Gastrocnemius medialis (tissue), 4 donors: Measurements from ENCODE around the gene ARNT2. TPM values are rescaled to one million over a fixed set of nuclear protein-coding genes. Genes with fewer than 3 reads are reported as not detected.

ENCODE experiments used
- ATAC-seq, 2 donors: fragments of 150-250 bp; one replicate each; pipeline ENCODE4 v1.9.1; 2016
- DNase-seq, 2 donors: peaks; one replicate each; pipeline ENCODE4 v3.0.0-alpha.2; 2019
- H3K27ac ChIP-seq, 4 donors: fragments of 200-600 bp; sonication (generic); 1 replicate in 1 of 4; 2 replicates in 3 of 4; pipeline ENCODE4 v1.5.1; 2016 to 2018; ENCODE audit warnings: mild to moderate bottlenecking in 2 of 4, moderate library complexity in 1 of 4
- H3K27me3 ChIP-seq, 3 donors: fragments of 200-600 bp; sonication (generic) in 2 of 3; 1 replicate in 1 of 3; 2 replicates in 2 of 3; pipeline versions ENCODE4 v1.5.1 to v1.6.0; 2016 to 2019; ENCODE audit warnings: mild to moderate bottlenecking in 1 of 3, moderate library complexity in 1 of 3
- H3K36me3 ChIP-seq, 2 donors: fragments of 200-600 bp; sonication (generic) in 1 of 2; one replicate each; pipeline ENCODE4 v1.5.1; 2017 to 2018
- H3K4me1 ChIP-seq, 2 donors: fragments of 200-600 bp; sonication (generic) in 1 of 2; one replicate each; pipeline ENCODE4 v1.5.1; 2016 to 2017; ENCODE audit warnings: mild to moderate bottlenecking in 2 of 2
- H3K4me3 ChIP-seq, 4 donors: fragments of 200-600 bp; sonication (generic) in 3 of 4; 1 replicate in 1 of 4; 2 replicates in 3 of 4; pipeline ENCODE4 v1.5.1; 2016 to 2019; ENCODE audit warnings: mild to moderate bottlenecking in 2 of 4
- H3K9me3 ChIP-seq, 3 donors: fragments of 200-600 bp; sonication (generic) in 2 of 3; 1 replicate in 1 of 3; 2 replicates in 2 of 3; pipeline ENCODE4 v1.5.1; 2016 to 2019
- CTCF ChIP-seq, 5 experiments: fragments of 450-650 bp in 3 of 5; fragments of 200-600 bp in 2 of 5; sonication (generic) in 2 of 5; IDR thresholded peaks in 4 of 5; conservative IDR thresholded peaks in 1 of 5; 1 replicate in 4 of 5; 2 replicates in 1 of 5; pipeline ENCODE4 v1.5.1; 2016 to 2019; ENCODE audit warnings: antibody characterized with exemption in 5 of 5, mild to moderate bottlenecking in 3 of 5, moderate library complexity in 3 of 5
- POLR2A ChIP-seq, 2 donors: fragments of 450-650 bp; IDR thresholded peaks; one replicate each; pipeline ENCODE4 v1.6.1; 2017; ENCODE audit warnings: antibody characterized with exemption in 2 of 2, mild to moderate bottlenecking in 2 of 2, moderate library complexity in 2 of 2
- in situ Hi-C, 4 donors: fragments of 200-750 bp; cut with MboI; loops; one replicate each; pipeline versions ENCODE4 v1.15.0 to v1.8.0; 2017; ENCODE audit warnings: low sequenced_read_pairs in 4 of 4
- intact Hi-C: fragments of 100-400 bp; cut with DNase I; formaldehyde crosslinking; loops from one replicate; pipeline ENCODE4 v1.15.1; 2023; ENCODE audit warnings: low total_unique reads
- total RNA-seq, 4 donors: library from RNA; depleted of rRNA; stranded (reverse); fragments of >200 nt; gene quantifications; one replicate each; pipeline versions ENCODE4 v1.1.0 to v1.2.3, GENCODE V29; 2016

The ARNT2 gene
- total RNA-seq, 4 donors from 2014 or later, result 4.1 to 23.5 (median 6.6) TPM

- in situ Hi-C loops, result no loop called here
- no peak overlapping the region for H3K27ac ChIP-seq
- TF ChIP-seq POLR2A (IDR thresholded peaks at IDR 0.05) (no peak), CTCF (IDR thresholded peaks at IDR 0.05 in 4 of 5, conservative IDR thresholded peaks at IDR 0.05 in 1 of 5) (no peak)
- H3K36me3 ChIP-seq, result no peaks in the 10 kb centered on the region
- no peaks in the 10 kb centered on the region for H3K9me3 ChIP-seq
- H3K4me1 ChIP-seq, result peaks cover 0 to 2% of the 10 kb centered on the region in 2 donors
- H3K4me3 ChIP-seq, result no peak overlapping the region
- intact Hi-C loops, result loop anchor here (5.0 kb wide), 1 partner anchor 161 kb away; the partner anchor contains the start of gene CEMIP
- peak in 1 of 2 donors; percentile 33 for ATAC-seq
- no peaks in the 10 kb centered on the region for H3K27me3 ChIP-seq
- peak in 1 of 2 donors; percentile 24 for DNase-seq
Measured at GRCh38 chr15:80615783-80616391, 211.7 kb downstream of the ARNT2 start.

GRCh38 chr15:80618685-80619400 lies 214.7 kb downstream of the ARNT2 start:
- Histone ChIP-seq H3K36me3 (no peaks in the 10 kb centered on the region), H3K4me3 (no peak overlapping the region), H3K4me1 (peaks cover 0 to 2% of the 10 kb centered on the region in 2 donors), H3K27me3 (peaks cover 0 to 2% (median 0%) of the 10 kb centered on the region in 3 donors), H3K27ac (no peak overlapping the region), H3K9me3 (peaks cover 0 to 7% (median 0%) of the 10 kb centered on the region in 3 donors)
- no peak for ATAC-seq
- no peak for TF ChIP-seq POLR2A (IDR thresholded peaks at IDR 0.05)
- no peak for TF ChIP-seq CTCF (IDR thresholded peaks at IDR 0.05 in 4 of 5, conservative IDR thresholded peaks at IDR 0.05 in 1 of 5)
- in situ Hi-C loops (no loop called here), intact Hi-C loops (loop anchor here (5.0 kb wide), 1 partner anchor 158 kb away; the partner anchor contains the start of gene CEMIP)
- no peak for DNase-seq

- in situ Hi-C loops, result no loop called here
- no peak overlapping the region for H3K4me3 ChIP-seq
- H3K4me1 ChIP-seq, result peaks cover 0 to 2% of the 10 kb centered on the region in 2 donors
- TF ChIP-seq CTCF (IDR thresholded peaks at IDR 0.05 in 4 of 5, conservative IDR thresholded peaks at IDR 0.05 in 1 of 5) (peak in 2 of 5 experiments; percentile 14 to 15), POLR2A (IDR thresholded peaks at IDR 0.05) (no peak)
- peaks cover 0 to 7% (median 0%) of the 10 kb centered on the region in 3 donors for H3K9me3 ChIP-seq
- DNase-seq (no peak), ATAC-seq (no peak)
- no peaks in the 10 kb centered on the region for H3K36me3 ChIP-seq
- intact Hi-C loops, result loop anchor here (5.0 kb wide), 1 partner anchor 158 kb away; the partner anchor contains the start of gene CEMIP
- peaks cover 0 to 2% (median 0%) of the 10 kb centered on the region in 3 donors for H3K27me3 ChIP-seq
- no peak overlapping the region for H3K27ac ChIP-seq
Measured at GRCh38 chr15:80619680-80620079, 215.5 kb downstream of the ARNT2 start.

- in situ Hi-C loops (no loop called here), intact Hi-C loops (no loop called here)
- ATAC-seq (no peak), DNase-seq (no peak)
- Histone ChIP-seq H3K36me3 (no peaks in the 10 kb centered on the region), H3K27ac (no peak overlapping the region), H3K4me3 (no peak overlapping the region), H3K27me3 (peaks cover 0 to 2% (median 0%) of the 10 kb centered on the region in 3 donors), H3K9me3 (peaks cover 0 to 7% (median 0%) of the 10 kb centered on the region in 3 donors), H3K4me1 (peaks cover 0 to 2% of the 10 kb centered on the region in 2 donors)
- TF ChIP-seq CTCF (IDR thresholded peaks at IDR 0.05 in 4 of 5, conservative IDR thresholded peaks at IDR 0.05 in 1 of 5), result no peak
- TF ChIP-seq POLR2A (IDR thresholded peaks at IDR 0.05), result no peak
Measured at GRCh38 chr15:80620141-80620540, 216.0 kb downstream of the ARNT2 start.
